T-helper 1 cell (primary cell): ENCODE data around the gene SYT10.
"Not testable (repeated sequence)": the region's sequence is repeated elsewhere in the genome, so short reads cannot be mapped to it uniquely, and the experiment has no call there.

ENCODE experiments used
- DNase-seq, 5 donors: peaks; one replicate each; pipeline ENCODE4 v3.0.0-alpha.2; 2012 to 2020

The SYT10 gene

GRCh38 chr12:33331961-33332398 is 107.6 kb downstream of the SYT10 start:
- not testable (repeated sequence) for DNase-seq

GRCh38 chr12:33330940-33331339 is 108.7 kb downstream of the SYT10 start:
- no peak for DNase-seq
